Tibial nerve (tissue), 4 donors: ENCODE results near the gene DHRS1. TPM values are rescaled to one million over a fixed set of nuclear protein-coding genes. Genes with fewer than 3 reads are reported as not detected.

Source experiments
- DNase-seq, 2 donors: peaks; one replicate each; pipeline ENCODE4 v3.0.0-alpha.2; 2019; ENCODE audit warnings: low spot score in 2 of 2
- H3K27ac ChIP-seq, 4 donors: fragments of 200-600 bp; sonication (generic) in 3 of 4; one replicate each; pipeline ENCODE4 v1.5.1; 2017 to 2019; ENCODE audit warnings: mild to moderate bottlenecking in 1 of 4
- H3K27me3 ChIP-seq, 2 donors: fragments of 200-600 bp; sonication (generic) in 1 of 2; one replicate each; pipeline versions ENCODE4 v1.5.1 to v1.6.0; 2017 to 2019
- H3K36me3 ChIP-seq, 3 donors: fragments of 200-600 bp; sonication (generic); one replicate each; pipeline ENCODE4 v1.5.1; 2018 to 2019
- H3K4me1 ChIP-seq, 4 donors: fragments of 200-600 bp; sonication (generic) in 3 of 4; one replicate each; pipeline ENCODE4 v1.5.1; 2017 to 2019
- H3K4me3 ChIP-seq, 4 donors: fragments of 200-600 bp; sonication (generic) in 3 of 4; one replicate each; pipeline ENCODE4 v1.5.1; 2017 to 2019; ENCODE audit warnings: mild to moderate bottlenecking in 1 of 4, moderate library complexity in 1 of 4
- H3K9me3 ChIP-seq, 4 donors: fragments of 200-600 bp; sonication (generic) in 3 of 4; one replicate each; pipeline ENCODE4 v1.5.1; 2017 to 2019
- CTCF ChIP-seq, 5 experiments: fragments of 200-600 bp in 3 of 5; fragments of 450-650 bp in 2 of 5; sonication (generic) in 3 of 5; IDR thresholded peaks; one replicate each; pipeline ENCODE4 v1.5.1; 2016 to 2019; ENCODE audit warnings: antibody characterized with exemption in 5 of 5, mild to moderate bottlenecking in 3 of 5, moderate library complexity in 2 of 5
- EP300 ChIP-seq, 2 donors: sonication (generic); formaldehyde crosslinking; IDR thresholded peaks; one replicate each; pipeline ENCODE4 v1.6.1; 2017; ENCODE audit warnings: antibody characterized with exemption in 2 of 2, mild to moderate bottlenecking in 1 of 2
- POLR2A ChIP-seq, 2 donors: fragments of 450-650 bp; IDR thresholded peaks; one replicate each; pipeline ENCODE4 v1.6.1; 2017; ENCODE audit warnings: antibody characterized with exemption in 2 of 2, mild to moderate bottlenecking in 2 of 2, moderate library complexity in 2 of 2
- WGBS, 2 donors: methylation state at CpG; one replicate each; pipeline ENCODE4 v1.1.5; 2018; 5-methylcytosine and 5-hydroxymethylcytosine counted together
- total RNA-seq, 4 donors: library from RNA; depleted of rRNA; stranded (reverse); fragments of >200 nt; gene quantifications; one replicate each; pipeline ENCODE4 v1.1.0, GENCODE V29; 2016

The DHRS1 gene
- total RNA-seq, 4 donors from 2014 or later = 15.7 to 43.5 (median 22.6) TPM

GRCh38 chr14:24310646-24311604, 11.3 kb upstream of the DHRS1 start, which contains the start of gene LTB4R:
Gene LTB4R (plus strand): TSS chr14:24311502. CDS start chr14:24315652, 4,150 bp downstream.
- TF ChIP-seq EP300 (IDR thresholded peaks at IDR 0.05) (peak in 1 of 2 donors; percentile 4), CTCF (IDR thresholded peaks at IDR 0.05) (peak; percentile 22 to 72 (median 51)), POLR2A (IDR thresholded peaks at IDR 0.05) (peak in 1 of 2 donors; percentile 10)

GRCh38 chr14:24310265-24310645, 10.7 kb upstream of the DHRS1 start:
- TF ChIP-seq CTCF (IDR thresholded peaks at IDR 0.05) (no peak), POLR2A (IDR thresholded peaks at IDR 0.05) (no peak), EP300 (IDR thresholded peaks at IDR 0.05) (no peak)
- H3K4me3 ChIP-seq = peak overlapping the region; percentile 41 to 76 (median 58)
- peak overlapping the region in 3 of 4 donors; percentile 0 to 90 (median 79) for H3K27ac ChIP-seq
- 35 to 85% methylated on average over 1 to 4 of the region's 5 CpGs for whole genome bisulfite sequencing, 2 donors
- H3K36me3 ChIP-seq = peaks cover 0 to 28% (median 23%) of the 10 kb centered on the region in 3 donors
- no peak for DNase-seq
- H3K9me3 ChIP-seq = no peaks in the 10 kb centered on the region
- no peaks in the 10 kb centered on the region for H3K27me3 ChIP-seq
- H3K4me1 ChIP-seq = peaks cover 0 to 68% (median 30%) of the 10 kb centered on the region in 4 donors

More at GRCh38 chr14:24310646-24311604, 11.3 kb upstream of the DHRS1 start, which contains the start of gene LTB4R:
- Histone ChIP-seq H3K36me3 (peaks cover 0 to 21% (median 17%) of the 10 kb centered on the region in 3 donors), H3K4me3 (peak within 1 kb of the TSS; percentile 41 to 76 (median 58)), H3K27me3 (peaks cover 0 to 2% of the 10 kb centered on the region in 2 donors), H3K4me1 (peaks cover 0 to 72% (median 30%) of the 10 kb centered on the region in 4 donors), H3K9me3 (no peaks in the 10 kb centered on the region), H3K27ac (peak within 1 kb of the TSS; percentile 40 to 90 (median 80))
- whole genome bisulfite sequencing, 2 donors = 11 to 24% methylated on average over 25 to 54 of the region's 99 CpGs
- no peak for DNase-seq

GRCh38 chr14:24309538-24310264, 10.1 kb upstream of the DHRS1 start, which contains the start of gene LTB4R2:
Gene LTB4R2 (plus strand): TSS chr14:24310140. CDS start chr14:24310665, 525 bp downstream.
- Histone ChIP-seq H3K27me3 (no peaks in the 10 kb centered on the region), H3K9me3 (no peaks in the 10 kb centered on the region), H3K4me3 (peak within 1 kb of the TSS; percentile 41 to 76 (median 58)), H3K27ac (peak within 1 kb of the TSS; percentile 40 to 90 (median 80)), H3K4me1 (peaks cover 0 to 63% (median 27%) of the 10 kb centered on the region in 4 donors), H3K36me3 (peaks cover 2 to 34% (median 24%) of the 10 kb centered on the region in 3 donors)
- TF ChIP-seq CTCF (IDR thresholded peaks at IDR 0.05) = no peak
- no peak for TF ChIP-seq POLR2A (IDR thresholded peaks at IDR 0.05)
- no peak for TF ChIP-seq EP300 (IDR thresholded peaks at IDR 0.05)
- 59 to 68% methylated on average over 5 of the region's 5 CpGs for WGBS, 2 donors
- no peak for DNase-seq

- TF ChIP-seq POLR2A (IDR thresholded peaks at IDR 0.05) = no peak
- no peak for TF ChIP-seq EP300 (IDR thresholded peaks at IDR 0.05)
- TF ChIP-seq CTCF (IDR thresholded peaks at IDR 0.05) = no peak
Measured at GRCh38 chr14:24308342-24309124, 9.0 kb upstream of the DHRS1 start.

More at GRCh38 chr14:24308342-24309124, 9.0 kb upstream of the DHRS1 start:
- Histone ChIP-seq H3K4me1 (peaks cover 0 to 52% (median 24%) of the 10 kb centered on the region in 4 donors), H3K27me3 (no peaks in the 10 kb centered on the region), H3K9me3 (no peaks in the 10 kb centered on the region), H3K4me3 (no peak overlapping the region), H3K27ac (no peak overlapping the region), H3K36me3 (peaks cover 7 to 45% (median 35%) of the 10 kb centered on the region in 3 donors)
- 80 to 85% methylated on average over 7 of the region's 7 CpGs for WGBS, 2 donors
- DNase-seq = no peak
